Skin of body (tissue), 2 donors: ENCODE results near the gene SERINC5. TPM values are rescaled to one million over a fixed set of nuclear protein-coding genes. Genes with fewer than 3 reads are reported as not detected.

ENCODE experiments used
- DNase-seq: peaks from one replicate; lab custom pipeline; 2025; lab: John Stamatoyannopoulos, UW
- total RNA-seq: library from RNA; depleted of rRNA; stranded (reverse); fragments of >200 nt; gene quantifications from one replicate; pipeline ENCODE4 v1.2.3, GENCODE V29; 2014

SERINC5 gene
- total RNA-seq, 1 donor from 2014 or later: 41.2 TPM

- no peak for DNase-seq
Observed at GRCh38 chr5:80068775-80069174, 187.1 kb downstream of the SERINC5 start.

- no peak for DNase-seq
Observed at GRCh38 chr5:80068246-80068636, 187.6 kb downstream of the SERINC5 start.

- DNase-seq: no peak
Observed at GRCh38 chr5:80067531-80068245, 188.2 kb downstream of the SERINC5 start.

GRCh38 chr5:80067016-80067415 lies 188.8 kb downstream of the SERINC5 start:
- no peak for DNase-seq

- no peak for DNase-seq
Observed at GRCh38 chr5:80064124-80064523, 191.7 kb downstream of the SERINC5 start.

Other genes with a start within 250 kb of the SERINC5 start
- gene THBS4, start 220.7 kb downstream of the SERINC5 start, total RNA-seq: 12.3 TPM
- gene SPZ1, start 64.0 kb upstream of the SERINC5 start, total RNA-seq: not detected
- gene ZFYVE16, start 152.0 kb upstream of the SERINC5 start, total RNA-seq: 67.6 TPM
- 7.6 TPM for gene FAM151B, start 232.1 kb upstream of the SERINC5 start, total RNA-seq